GM18909 (cell line): ENCODE measurements around the gene OR2L3.
"Not testable (repeated sequence)": the region's sequence is repeated elsewhere in the genome, so short reads cannot be mapped to it uniquely, and the experiment has no call there.

ENCODE experiments used
- ATAC-seq: cut with Tn5 transposase; IDR thresholded peaks from one replicate; pipeline ENCODE4 v1.9.1; 2021; ENCODE audit warnings: mild to moderate bottlenecking; ENCODE audit not compliant: unreplicated experiment, poor library complexity

The OR2L3 gene, protein sequence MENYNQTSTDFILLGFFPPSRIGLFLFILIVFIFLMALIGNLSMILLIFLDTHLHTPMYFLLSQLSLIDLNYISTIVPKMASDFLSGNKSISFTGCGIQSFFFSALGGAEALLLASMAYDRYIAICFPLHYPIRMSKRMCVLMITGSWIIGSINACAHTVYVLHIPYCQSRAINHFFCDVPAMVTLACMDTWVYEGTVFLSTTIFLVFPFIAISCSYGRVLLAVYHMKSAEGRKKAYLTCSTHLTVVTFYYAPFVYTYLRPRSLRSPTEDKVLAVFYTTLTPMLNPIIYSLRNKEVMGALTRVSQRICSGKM

DNA sequence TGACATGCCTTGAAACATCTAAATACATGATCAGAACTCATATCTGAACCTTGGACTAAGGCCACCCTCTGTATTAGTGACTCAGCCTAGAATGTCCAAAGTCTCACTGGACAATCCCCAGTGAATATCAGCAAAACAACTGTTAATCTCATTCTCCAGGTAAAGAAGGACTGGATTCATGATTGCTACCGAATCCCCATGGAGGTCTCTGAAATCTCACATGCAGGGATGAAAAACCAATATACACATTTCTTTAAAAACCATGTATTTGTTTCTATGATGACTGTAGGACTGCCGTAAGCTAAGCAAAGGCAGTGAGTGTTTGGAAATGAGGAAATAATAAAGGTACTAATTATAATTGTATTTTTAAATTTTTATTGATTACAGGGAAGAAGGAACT is at the start of gene OR2L3:
Gene OR2L3 (plus strand): TSS at position 301 of the 400 bp plus-strand sequence. CDS start 13,846 bp downstream, outside the sequence.
- no peak for ATAC-seq

DNA sequence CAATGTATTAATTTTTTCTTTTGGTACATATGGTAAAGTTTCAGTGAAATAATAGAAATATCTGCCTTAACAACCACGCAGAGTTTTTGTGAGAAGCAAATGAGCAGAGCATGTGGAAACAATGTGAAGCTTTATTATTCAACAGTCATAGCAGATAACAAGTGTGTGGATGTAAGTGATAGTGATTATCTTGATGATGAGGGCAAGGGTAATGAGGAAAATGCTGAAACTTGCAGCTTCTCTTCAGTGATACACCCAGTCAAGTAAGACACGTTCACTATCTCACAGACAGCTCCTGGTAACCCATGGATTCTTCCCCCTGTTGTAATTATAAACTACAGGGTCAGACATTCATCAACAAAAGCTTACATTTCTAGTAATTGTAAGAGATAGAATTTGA is 47.8 kb upstream of the OR2L3 start:
- ATAC-seq = no peak

DNA sequence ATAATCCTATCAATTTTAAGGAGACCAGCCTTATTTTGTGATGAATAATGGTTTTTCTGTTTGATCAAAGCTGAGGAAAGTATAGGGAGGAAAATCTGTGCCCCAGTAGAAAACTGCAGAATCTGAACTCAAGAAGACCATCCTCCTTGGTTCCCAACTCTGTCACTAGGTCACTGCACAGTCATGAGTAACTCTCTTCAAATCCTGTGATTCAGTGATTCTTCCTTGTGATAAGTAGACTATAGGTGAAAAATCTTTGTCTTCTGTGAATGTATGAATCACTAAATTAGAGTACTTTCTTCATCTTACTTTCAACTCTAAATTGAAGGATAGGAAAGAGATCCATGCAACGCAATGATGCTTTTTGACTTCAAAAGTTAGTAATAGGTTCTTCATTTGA is 46.5 kb upstream of the OR2L3 start:
- ATAC-seq = no peak

DNA sequence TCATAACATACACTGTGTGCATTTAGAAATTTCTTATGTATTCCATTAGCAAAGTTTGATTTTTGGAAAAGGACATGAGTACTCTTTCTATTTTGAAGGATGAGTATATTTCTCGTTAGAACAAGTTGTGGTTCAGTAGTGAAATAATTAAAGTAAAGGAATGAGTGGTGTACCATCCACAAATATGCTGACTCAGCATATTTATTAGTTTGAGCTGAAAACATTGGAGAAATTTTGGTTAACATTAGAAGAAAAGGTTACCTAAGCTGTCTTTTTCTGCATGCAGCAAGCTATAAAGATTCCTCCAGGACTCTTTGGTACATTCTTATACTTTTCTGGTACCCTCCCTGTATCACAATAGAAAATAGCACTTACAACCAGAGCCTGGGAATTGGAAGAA is 38.9 kb upstream of the OR2L3 start:
- no peak for ATAC-seq

DNA sequence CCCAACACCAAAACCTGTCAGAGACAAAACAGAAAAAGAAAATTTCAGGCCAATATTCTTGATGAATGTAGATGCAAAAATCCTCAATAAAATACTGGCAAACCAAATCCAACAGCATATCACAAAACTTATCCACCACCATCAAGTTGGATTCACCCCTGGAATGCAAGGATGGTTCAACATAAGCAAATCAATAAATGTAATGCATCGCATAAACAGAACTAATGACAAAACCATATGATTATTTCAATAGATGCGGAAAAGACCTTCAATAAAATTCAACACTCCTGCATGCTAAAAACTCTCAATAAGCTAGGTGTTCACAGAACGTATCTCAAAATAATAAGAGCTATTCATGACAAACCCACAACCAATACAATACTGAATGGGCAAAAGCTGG is 37.0 kb upstream of the OR2L3 start:
- ATAC-seq = no peak

DNA sequence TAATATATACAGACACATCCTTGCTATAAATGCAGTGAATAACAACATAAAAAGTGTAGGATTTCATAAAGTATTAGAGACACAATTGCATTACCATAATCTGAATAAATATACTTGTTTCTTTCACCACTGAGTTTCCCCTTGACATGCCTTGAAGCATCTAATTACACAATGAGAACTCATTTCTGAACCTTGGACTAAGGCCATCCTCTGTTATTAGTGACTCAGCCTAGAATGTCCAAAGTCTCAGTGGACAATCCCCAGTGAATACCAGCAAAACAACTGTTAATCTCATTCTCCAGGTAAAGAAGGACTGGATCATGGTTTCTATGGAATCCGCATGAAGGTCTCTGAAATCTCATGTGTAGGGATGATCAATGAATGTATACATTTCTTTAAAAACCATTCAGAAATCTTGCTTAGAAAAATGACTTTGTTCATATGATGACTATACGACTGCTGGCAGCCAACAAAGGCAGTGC is 33.4 kb upstream of the OR2L3 start, which contains the start of gene OR2L5:
Gene OR2L5 (plus strand): TSS at position 432 of the 482 bp plus-strand sequence. CDS start 8,288 bp downstream, outside the sequence.
- no peak for ATAC-seq

DNA sequence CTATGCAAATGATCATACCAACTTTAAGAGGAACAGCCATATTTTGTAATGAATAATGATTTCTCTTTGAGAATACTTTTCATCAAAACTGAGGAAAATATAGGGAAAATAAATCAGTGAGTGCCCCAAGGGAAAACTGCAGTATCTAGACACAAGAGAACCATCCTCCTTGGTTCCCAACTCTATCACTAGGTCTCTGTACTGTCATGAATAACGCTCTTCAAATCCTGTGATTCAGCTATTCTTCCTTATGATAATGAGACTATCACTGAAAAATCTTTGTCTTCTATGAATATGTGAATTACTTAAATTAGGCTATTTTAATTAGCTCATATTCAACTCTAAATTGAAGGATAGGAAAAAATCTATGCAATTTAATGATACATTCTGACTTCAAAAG is 30.8 kb upstream of the OR2L3 start:
- no peak for ATAC-seq

DNA sequence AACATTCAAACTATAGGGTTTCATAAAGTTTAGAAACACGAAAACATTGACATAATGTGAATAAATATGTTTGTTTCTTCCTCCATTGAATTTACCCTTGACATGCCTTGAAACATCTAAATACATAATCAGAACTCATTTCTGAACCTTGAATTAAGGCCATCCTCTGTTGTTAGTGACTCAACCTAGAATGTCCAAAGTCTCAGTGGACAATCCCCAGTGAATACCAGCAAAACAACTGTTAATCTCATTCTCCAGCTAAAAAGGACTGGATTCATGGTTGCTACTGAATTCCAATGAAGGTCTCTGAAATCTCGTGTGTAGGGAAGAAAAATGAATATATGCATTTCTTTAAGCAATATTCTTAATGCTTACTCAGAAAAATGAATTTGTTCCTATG is 16.9 kb upstream of the OR2L3 start, which contains the start of gene OR2L2:
Gene OR2L2 (plus strand): TSS at position 301 of the 400 bp plus-strand sequence. CDS start 8,198 bp downstream, outside the sequence.
- ATAC-seq = no peak

DNA sequence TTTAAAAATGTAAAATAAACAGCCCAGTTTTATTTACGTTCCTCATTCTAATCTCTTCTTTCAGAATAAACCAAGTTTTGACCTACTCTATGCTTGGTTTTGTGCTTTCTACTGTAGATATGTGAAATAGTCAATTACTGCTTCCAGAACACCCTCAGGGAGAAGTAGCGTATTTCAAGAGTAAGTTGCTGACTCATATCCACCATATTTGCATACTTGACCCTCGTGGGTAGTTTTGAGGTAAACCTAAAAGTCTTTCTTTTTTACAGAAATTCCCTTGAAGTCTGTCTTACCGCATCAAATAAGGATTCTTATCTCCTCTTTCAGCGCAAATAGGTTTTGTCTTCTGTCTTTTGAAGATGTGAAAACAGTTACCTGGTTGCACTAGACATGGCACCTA is 1.4 kb upstream of the OR2L3 start:
- no peak for ATAC-seq

DNA sequence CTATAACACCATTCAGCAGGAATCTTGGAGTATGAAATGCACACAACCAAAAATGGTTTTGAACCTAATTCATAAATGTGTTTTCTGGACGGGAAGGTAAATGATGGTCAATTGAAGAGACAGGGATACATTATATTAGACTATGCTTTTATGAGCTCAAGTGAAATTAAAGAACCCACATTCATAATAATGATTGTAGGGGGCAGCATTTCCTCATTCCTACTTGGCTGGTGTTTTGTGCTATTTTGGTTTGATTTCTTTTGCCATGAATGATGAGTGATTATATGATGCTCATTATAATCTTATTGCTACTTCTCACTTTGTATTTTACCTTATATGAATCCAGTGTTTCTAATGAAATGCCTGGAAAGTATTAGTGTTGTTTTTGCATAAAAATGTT is 372 bp downstream of the OR2L3 start:
- ATAC-seq = no peak

DNA sequence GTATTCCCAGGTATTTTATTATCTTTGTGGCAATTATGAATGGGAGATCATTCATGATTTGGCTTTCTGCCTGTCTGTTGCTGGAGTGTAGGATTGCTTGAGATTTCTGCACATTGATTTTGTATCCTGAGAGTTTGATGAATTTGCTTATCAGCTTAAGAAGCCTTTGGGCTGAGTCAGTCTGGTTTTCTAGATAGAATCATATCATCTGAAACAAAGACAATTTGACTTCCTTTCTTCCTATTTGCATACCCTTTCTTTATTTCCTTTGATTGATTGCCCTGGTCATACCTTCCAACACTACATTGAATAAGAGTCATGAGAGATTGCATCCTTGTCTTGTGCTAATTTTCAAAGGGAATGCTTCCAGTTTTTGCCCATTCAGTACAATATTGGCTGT is 8.0 kb downstream of the OR2L3 start:
- no peak for ATAC-seq

DNA sequence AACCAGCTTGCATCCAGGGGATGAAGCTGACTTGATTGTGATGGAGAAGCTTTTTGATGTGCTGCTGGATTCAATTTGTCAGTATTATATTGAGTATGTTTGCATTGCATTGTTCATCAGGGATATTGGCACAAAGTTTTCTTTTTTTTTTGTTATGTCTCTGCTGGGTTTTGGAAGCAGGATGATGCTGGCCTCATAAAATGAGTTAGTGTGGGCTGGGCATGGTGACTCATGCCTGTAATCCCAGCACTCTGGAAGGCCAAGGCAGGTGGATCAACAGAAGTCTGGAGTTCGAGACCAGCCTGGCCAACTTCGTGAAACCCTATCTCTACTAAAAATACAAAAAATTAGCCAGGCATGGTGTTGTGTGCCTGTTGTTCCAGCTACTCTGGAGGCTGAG is 8.6 kb downstream of the OR2L3 start:
- no peak for ATAC-seq

DNA sequence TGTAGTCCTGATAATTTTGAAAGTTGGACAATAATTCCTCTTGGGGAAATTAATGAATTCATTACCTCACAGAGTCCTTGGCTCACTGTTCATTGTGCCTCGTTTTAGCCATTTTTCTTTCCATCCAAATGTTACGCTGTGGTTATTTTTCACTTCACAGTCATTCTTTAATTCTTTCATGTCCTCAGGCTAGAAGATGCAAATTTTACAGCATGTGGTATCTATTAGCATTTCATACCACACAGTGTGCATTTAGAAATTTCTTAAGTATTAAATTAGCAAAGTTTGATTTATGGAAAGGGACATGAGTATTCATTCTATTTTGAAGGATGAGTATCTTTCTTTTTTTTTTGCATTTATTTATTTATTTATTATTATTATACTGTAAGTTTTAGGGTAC is 18.4 kb downstream of the OR2L3 start:
- no peak for ATAC-seq

DNA sequence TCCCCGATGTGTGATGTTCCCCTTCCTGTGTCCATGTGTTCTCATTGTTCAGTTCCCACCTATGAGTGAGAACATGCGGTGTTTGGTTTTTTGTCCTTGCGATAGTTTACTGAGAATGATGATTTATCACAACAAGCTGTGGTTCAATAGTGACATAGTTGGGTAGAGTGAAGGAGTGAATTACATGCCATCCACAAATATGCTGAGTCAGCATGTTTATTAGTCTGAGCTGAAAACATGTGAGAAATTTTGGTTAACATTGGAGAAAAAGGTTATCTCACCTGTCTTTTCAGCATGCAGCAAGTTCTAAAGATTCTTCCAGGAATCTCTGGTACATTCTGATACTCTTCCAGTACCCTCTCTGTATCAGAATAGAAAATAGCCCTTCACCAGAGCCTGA is 19.0 kb downstream of the OR2L3 start:
- ATAC-seq = no peak

DNA sequence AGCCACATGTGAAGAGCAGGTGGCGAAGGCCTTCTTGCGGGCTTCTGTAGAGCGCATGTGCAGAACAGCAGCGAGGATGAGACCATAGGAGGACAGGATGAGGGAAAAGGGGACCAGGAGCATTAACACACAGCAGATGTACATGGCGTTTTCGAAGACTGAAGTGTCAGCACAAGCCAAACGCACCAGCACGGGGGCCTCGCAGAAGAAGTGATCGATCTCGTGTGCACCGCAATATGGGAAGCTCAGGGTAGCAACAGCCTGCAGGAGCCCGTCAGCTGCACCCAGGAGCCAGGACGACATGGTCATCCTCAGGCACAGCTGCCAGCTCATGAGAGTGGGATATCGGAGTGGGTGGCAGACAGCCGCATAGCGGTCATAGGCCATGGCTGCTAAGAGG is 37.2 kb downstream of the OR2L3 start:
- not testable (repeated sequence) for ATAC-seq

DNA sequence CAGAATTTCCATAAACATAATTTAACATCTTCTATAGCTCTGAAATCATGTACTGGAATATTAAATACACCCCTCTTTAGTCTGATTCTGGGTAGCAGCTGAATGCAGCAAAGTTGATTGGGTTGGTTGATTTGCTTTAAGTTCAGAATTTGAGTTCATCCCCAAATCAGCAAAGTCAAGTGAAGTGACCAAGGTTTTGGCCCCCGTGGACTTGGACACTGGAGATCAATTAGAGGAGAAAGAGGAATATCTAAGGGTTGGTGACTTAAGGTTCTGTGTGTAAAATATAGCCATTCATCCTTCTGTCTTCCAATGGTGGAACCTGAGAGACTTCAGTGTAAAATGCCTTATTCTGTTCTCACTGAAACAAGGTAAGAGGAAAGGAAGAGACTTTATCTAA is 48.2 kb downstream of the OR2L3 start, which contains the start of gene OR2L13:
Gene OR2L13 (plus strand): TSS at position 301 of the 400 bp plus-strand sequence. CDS start 4,192 bp downstream, outside the sequence.
- no peak for ATAC-seq

DNA sequence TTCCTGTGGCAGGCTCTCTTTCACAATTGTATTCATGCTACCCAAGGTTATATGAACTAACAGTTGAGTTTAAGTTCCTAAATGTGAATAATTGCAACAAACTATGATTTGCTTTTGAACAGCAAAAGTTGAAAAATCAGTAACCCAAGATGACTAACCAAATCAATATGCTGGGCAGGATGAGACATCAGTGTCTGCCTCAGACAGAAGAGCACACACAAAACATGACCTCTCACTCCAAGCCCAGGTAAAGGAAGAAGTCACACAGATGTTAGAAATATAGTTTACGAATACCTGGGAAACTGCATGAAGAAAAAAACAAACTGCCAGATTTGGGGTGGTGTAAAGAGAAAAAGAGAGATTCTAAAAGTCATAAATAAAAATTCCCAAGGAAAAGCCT is 51.9 kb downstream of the OR2L3 start:
- ATAC-seq = no peak

DNA sequence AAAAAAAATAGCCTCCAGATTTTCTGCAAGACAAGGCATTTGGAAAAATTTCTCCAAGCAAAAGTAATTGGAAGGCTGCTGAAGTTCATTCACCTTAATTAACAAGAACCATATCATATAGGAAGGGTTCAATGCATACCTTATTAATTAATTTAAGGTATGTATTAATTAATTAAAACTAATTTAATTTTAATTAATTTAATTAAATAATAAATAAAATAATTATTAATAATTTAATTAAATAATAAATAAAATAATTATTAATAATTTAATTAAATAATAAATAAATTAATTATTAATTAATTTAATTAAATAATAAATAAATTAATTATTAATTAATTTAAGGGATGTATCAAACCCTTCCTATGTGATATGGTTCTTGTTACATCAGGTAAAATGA is 56.2 kb downstream of the OR2L3 start:
- no peak for ATAC-seq

DNA sequence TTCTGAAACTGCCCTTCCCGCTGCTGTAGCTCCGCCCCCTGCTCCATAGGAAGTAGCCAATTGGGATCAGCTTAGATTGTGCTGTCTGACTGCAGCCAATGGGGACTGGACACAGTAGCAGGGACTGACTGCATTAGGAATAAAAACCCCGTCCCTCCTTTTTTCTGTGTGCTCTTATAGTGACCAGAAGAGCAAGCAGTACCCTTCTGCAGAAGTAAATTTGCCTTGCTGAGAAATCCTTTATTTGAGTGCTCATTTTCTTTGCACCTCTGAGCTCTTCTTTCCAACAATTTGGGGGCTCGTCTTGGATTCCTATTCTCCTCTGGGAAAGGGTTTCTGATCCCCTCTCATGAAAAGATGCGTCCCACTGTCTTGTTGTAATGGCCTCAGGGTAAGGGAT is 64.5 kb downstream of the OR2L3 start:
- ATAC-seq = no peak
